AG04450 (cell line): ENCODE measurements around the gene C17orf100. TPM values are rescaled to one million over a fixed set of nuclear protein-coding genes. Genes with fewer than 3 reads are reported as not detected.
"Not testable (repeated sequence)": the region's sequence is repeated elsewhere in the genome, so short reads cannot be mapped to it uniquely, and the experiment has no call there.

Source experiments
- CTCF ChIA-PET: fragments of 300-600, 350-600 bp; formaldehyde crosslinking; extraction: SDS; loops from one replicate; lab custom pipeline; 2022; ENCODE audit warnings: antibody characterized with exemption, inconsistent platforms; lab: Charles Lee
- POLR2A ChIA-PET: fragments of 350-600 bp; formaldehyde crosslinking; extraction: SDS; loops from one replicate; lab custom pipeline; 2021; ENCODE audit warnings: antibody characterized with exemption, inconsistent platforms; lab: Yijun Ruan, JAX
- DNase-seq: peaks from one replicate; pipeline ENCODE4 v3.0.0-alpha.2; 2011; ENCODE audit warnings: low read depth, low spot score
- H3K27ac ChIP-seq: one replicate; pipeline ENCODE4 v1.5.1; 2012; ENCODE audit warnings: low read depth, low read length, control low read depth
- H3K27me3 ChIP-seq: one replicate; pipeline ENCODE4 v1.6.0; 2012; ENCODE audit warnings: low read length; ENCODE audit not compliant: control insufficient read depth, insufficient read depth
- H3K4me3 ChIP-seq: 2 replicates; pipeline ENCODE4 v1.5.1; 2011; ENCODE audit warnings: mild to moderate bottlenecking, low read depth, low read length, control low read depth
- H3K9me3 ChIP-seq: 2 replicates; pipeline ENCODE4 v1.5.1; 2012; ENCODE audit warnings: low read length; ENCODE audit not compliant: control insufficient read depth, insufficient read depth
- CTCF ChIP-seq: IDR thresholded peaks from 2 replicates; pipeline ENCODE4 v1.5.1; 2011; ENCODE audit warnings: low read depth, low read length, control low read depth, inconsistent platforms
- polyA plus RNA-seq: library from polyadenylated mRNA; depleted of rRNA; stranded (reverse); fragments of >200 nt; gene quantifications from 2 replicates; pipeline ENCODE4 v1.2.3, GENCODE V29; 2011

C17orf100 gene
- polyA plus RNA-seq, 1 experiment, result 1.8 TPM

- no peak for DNase-seq
- ChIA-PET POLR2A (no interaction called here), CTCF (no interaction called here)
Measured at GRCh38 chr17:6648181-6648580, 3.4 kb upstream of the C17orf100 start.

GRCh38 chr17:6651919-6652452, 424 bp downstream of the C17orf100 start:
- TF ChIP-seq CTCF, result no peak
- no peak for DNase-seq
- Histone ChIP-seq H3K9me3 (peaks cover 17% of the 10 kb centered on the region), H3K27ac (peak overlapping the region; percentile 68), H3K4me3 (peak overlapping the region; percentile 79), H3K27me3 (peaks cover 21% of the 10 kb centered on the region)
- CTCF ChIA-PET, result interaction anchor here (1.1 kb wide), 1 partner anchor 13 kb away, joined by 3 read pairs; no protein-coding TSS in a partner anchor
- POLR2A ChIA-PET, result no interaction called here

More at GRCh38 chr17:6648181-6648580, 3.4 kb upstream of the C17orf100 start:
- no peak for TF ChIP-seq CTCF
- Histone ChIP-seq H3K27me3 (peaks cover 4% of the 10 kb centered on the region), H3K27ac (no peak overlapping the region), H3K4me3 (no peak overlapping the region), H3K9me3 (peaks cover 10% of the 10 kb centered on the region)

GRCh38 chr17:6654841-6655731, 3.5 kb downstream of the C17orf100 start:
- no peak overlapping the region for H3K4me3 ChIP-seq
- no peak for TF ChIP-seq CTCF
- H3K27ac ChIP-seq, result no peak overlapping the region
- ChIA-PET POLR2A (no interaction called here), CTCF (no interaction called here)
- peaks cover 31% of the 10 kb centered on the region for H3K27me3 ChIP-seq
- H3K9me3 ChIP-seq, result peaks cover 17% of the 10 kb centered on the region
- DNase-seq, result no peak

GRCh38 chr17:6655732-6656361, 4.3 kb downstream of the C17orf100 start:
- H3K27ac ChIP-seq, CTCF ChIA-PET, DNase-seq, POLR2A ChIA-PET, H3K4me3 ChIP-seq: not testable (repeated sequence)
- Histone ChIP-seq H3K9me3 (peaks cover 17% of the 10 kb centered on the region), H3K27me3 (peaks cover 38% of the 10 kb centered on the region)

- H3K27ac ChIP-seq, DNase-seq, H3K4me3 ChIP-seq: not testable (repeated sequence)
- Histone ChIP-seq H3K27me3 (peaks cover 41% of the 10 kb centered on the region), H3K9me3 (peaks cover 12% of the 10 kb centered on the region)
- ChIA-PET POLR2A (interaction anchor here (0.5 kb wide), 1 partner anchor 247 kb away, joined by 3 read pairs; no protein-coding TSS in a partner anchor), CTCF (interaction anchor here (0.8 to 1.2 kb wide), 2 partner anchors 10 to 186 kb away, joined by 3 read pairs; no protein-coding TSS in a partner anchor)
Measured at GRCh38 chr17:6656797-6657632, 5.5 kb downstream of the C17orf100 start.
